ENCODE data around the gene PTPN14. TPM values are rescaled to one million over a fixed set of nuclear protein-coding genes. Genes with fewer than 3 reads are reported as not detected.

PTPN14 gene
- total RNA-seq, 1 experiment from 2014 or later: 37.5 TPM

DNA sequence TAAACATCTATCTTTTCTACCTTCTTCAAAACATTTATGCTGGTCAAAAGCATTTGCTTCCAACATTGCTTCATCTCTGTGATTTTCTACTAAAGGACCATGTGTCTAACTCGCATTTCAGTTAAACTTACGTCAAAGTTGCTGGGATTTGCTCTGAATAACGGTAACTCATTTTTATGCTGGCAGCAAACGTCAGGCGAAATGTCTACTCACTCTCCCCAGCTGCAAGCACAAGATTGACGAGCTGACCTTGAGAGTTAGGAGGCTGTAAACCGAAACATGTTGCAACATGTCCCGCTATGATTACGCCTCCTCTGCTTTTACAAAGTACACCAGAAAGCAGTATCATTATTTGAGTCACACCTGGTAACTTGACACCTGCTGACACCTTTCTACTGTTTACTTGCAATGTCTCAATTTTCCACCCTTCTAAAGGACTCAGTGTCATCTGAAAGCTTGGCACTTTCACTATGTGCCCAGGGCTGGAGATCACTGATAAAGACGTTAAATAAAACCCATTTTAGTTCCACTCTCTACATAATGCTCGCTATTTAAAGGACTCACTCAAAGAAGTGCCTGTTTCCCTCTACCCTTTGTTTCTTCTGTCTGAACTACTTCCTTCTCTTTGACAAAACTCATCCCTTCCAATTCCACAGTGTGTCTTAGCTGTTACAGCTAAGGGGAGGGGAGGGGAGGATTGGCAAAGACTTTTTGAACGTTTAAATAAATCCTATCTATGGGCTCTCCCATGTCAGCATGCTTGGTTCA, 111.9 kb downstream of the PTPN14 start:
- ChIA-PET CTCF (no interaction called here), RAD21 (ENCODE audit: low non-redundant PET in 1 of 2, low total read pairs in 2 of 2, uncharacterized antibody in 2 of 2, unreplicated experiment in 2 of 2) (no interaction called here), POLR2A (interaction anchor here (1.5 kb wide), 1 partner anchor 16 kb away, joined by 3 read pairs; no protein-coding TSS in a partner anchor)
- peak overlapping the region; percentile 74 for H3K4me2 ChIP-seq (ENCODE audit: low read length)
- H3K9me3 ChIP-seq (ENCODE audit: control insufficient read depth in 1 of 2, insufficient read depth in 1 of 2, low read depth in 1 of 2, low read length in 2 of 2): no peaks in the 10 kb centered on the region
- peak overlapping the region; percentile 12 to 43 for H3K4me3 ChIP-seq (replicated peaks in 1 of 2; ENCODE audit: low read depth in 1 of 2, low read length in 2 of 2)
- peak overlapping the region; percentile 66 for H3K27ac ChIP-seq (ENCODE audit: low read depth, low read length)
- H3K4me1 ChIP-seq (ENCODE audit: control insufficient read depth in 1 of 2, insufficient read depth in 2 of 2, low read length in 2 of 2): peaks cover 41% of the 10 kb centered on the region in 2 experiments
- TSS peak; percentile 71 for BruUV-seq (replicated peaks)
- ATAC-seq (peak; percentile 86), DNase-seq (ENCODE audit: low read depth, low spot score) (peak; percentile 81)
- no peaks in the 10 kb centered on the region for H3K79me2 ChIP-seq (ENCODE audit: insufficient read depth, low read length)
- no peaks in the 10 kb centered on the region for H3K27me3 ChIP-seq (ENCODE audit: insufficient read depth, low read length)
- intact Hi-C loops (cut with micrococcal nuclease): no loop called here
- H4K20me1 ChIP-seq (ENCODE audit: insufficient read depth): no peaks in the 10 kb centered on the region
- peak overlapping the region; percentile 51 for H3K9ac ChIP-seq (ENCODE audit: low read length)
- no peak overlapping the region for H2AFZ ChIP-seq (ENCODE audit: low read depth, low read length, poor library complexity, severe bottlenecking)
- no peaks in the 10 kb centered on the region for H3K36me3 ChIP-seq (ENCODE audit: control insufficient read depth in 1 of 2, insufficient read depth in 2 of 2, low read length in 2 of 2)
- no peaks in the 10 kb centered on the region for H3K9me2 ChIP-seq (ENCODE audit: insufficient read depth)
- TF ChIP-seq CBX3 (IDR thresholded peaks at IDR 0.05; ENCODE audit: low read depth) (peak; percentile 99), SIN3A (IDR thresholded peaks at IDR 0.05; ENCODE audit: low read depth) (peak; percentile 96), POLR2AphosphoS5 (IDR thresholded peaks at IDR 0.05; ENCODE audit: low read depth, low read length) (peak; percentile 69), CEBPB (IDR thresholded peaks at IDR 0.05; ENCODE audit: low read depth) (peak; percentile 99), RAD21 (IDR thresholded peaks at IDR 0.05; ENCODE audit: low read depth) (peak; percentile 38), TCF7L2 (IDR thresholded peaks at IDR 0.05; ENCODE audit: borderline replicate concordance, extremely low read depth, insufficient read depth, insufficient read length) (peak; percentile 62), ZNF274 (IDR thresholded peaks at IDR 0.05; ENCODE audit: low read depth, low read length) (no peak), ZFX (IDR thresholded peaks at IDR 0.05) (no peak), JUND (IDR thresholded peaks at IDR 0.05) (peak; percentile 91), SP1 (IDR thresholded peaks at IDR 0.05; ENCODE audit: low read depth) (peak; percentile 88), SRF (IDR thresholded peaks at IDR 0.05; ENCODE audit: low read depth) (peak; percentile 66; the same call in 1 of the 2 replicates), ELF1 (IDR thresholded peaks at IDR 0.05; ENCODE audit: borderline replicate concordance, low read depth) (no peak), EZH2phosphoT487 (IDR thresholded peaks at IDR 0.05; ENCODE audit: borderline replicate concordance) (no peak), YY1 (IDR thresholded peaks at IDR 0.05; ENCODE audit: extremely low read depth, insufficient replicate concordance, low read depth, low read length) (no peak)
- TF ChIP-seq, protein P1, sequence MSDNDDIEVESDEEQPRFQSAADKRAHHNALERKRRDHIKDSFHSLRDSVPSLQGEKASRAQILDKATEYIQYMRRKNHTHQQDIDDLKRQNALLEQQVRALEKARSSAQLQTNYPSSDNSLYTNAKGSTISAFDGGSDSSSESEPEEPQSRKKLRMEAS (IDR thresholded peaks at IDR 0.05): peak; percentile 89
- TF ChIP-seq, protein P2, sequence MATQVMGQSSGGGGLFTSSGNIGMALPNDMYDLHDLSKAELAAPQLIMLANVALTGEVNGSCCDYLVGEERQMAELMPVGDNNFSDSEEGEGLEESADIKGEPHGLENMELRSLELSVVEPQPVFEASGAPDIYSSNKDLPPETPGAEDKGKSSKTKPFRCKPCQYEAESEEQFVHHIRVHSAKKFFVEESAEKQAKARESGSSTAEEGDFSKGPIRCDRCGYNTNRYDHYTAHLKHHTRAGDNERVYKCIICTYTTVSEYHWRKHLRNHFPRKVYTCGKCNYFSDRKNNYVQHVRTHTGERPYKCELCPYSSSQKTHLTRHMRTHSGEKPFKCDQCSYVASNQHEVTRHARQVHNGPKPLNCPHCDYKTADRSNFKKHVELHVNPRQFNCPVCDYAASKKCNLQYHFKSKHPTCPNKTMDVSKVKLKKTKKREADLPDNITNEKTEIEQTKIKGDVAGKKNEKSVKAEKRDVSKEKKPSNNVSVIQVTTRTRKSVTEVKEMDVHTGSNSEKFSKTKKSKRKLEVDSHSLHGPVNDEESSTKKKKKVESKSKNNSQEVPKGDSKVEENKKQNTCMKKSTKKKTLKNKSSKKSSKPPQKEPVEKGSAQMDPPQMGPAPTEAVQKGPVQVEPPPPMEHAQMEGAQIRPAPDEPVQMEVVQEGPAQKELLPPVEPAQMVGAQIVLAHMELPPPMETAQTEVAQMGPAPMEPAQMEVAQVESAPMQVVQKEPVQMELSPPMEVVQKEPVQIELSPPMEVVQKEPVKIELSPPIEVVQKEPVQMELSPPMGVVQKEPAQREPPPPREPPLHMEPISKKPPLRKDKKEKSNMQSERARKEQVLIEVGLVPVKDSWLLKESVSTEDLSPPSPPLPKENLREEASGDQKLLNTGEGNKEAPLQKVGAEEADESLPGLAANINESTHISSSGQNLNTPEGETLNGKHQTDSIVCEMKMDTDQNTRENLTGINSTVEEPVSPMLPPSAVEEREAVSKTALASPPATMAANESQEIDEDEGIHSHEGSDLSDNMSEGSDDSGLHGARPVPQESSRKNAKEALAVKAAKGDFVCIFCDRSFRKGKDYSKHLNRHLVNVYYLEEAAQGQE (IDR thresholded peaks at IDR 0.05; ENCODE audit: low read depth): no peak
- TF ChIP-seq, protein P3, sequence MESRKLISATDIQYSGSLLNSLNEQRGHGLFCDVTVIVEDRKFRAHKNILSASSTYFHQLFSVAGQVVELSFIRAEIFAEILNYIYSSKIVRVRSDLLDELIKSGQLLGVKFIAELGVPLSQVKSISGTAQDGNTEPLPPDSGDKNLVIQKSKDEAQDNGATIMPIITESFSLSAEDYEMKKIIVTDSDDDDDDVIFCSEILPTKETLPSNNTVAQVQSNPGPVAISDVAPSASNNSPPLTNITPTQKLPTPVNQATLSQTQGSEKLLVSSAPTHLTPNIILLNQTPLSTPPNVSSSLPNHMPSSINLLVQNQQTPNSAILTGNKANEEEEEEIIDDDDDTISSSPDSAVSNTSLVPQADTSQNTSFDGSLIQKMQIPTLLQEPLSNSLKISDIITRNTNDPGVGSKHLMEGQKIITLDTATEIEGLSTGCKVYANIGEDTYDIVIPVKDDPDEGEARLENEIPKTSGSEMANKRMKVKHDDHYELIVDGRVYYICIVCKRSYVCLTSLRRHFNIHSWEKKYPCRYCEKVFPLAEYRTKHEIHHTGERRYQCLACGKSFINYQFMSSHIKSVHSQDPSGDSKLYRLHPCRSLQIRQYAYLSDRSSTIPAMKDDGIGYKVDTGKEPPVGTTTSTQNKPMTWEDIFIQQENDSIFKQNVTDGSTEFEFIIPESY (IDR thresholded peaks at IDR 0.05; ENCODE audit: extremely low read depth, insufficient replicate concordance, low read length): no peak
- TF ChIP-seq, protein P4, sequence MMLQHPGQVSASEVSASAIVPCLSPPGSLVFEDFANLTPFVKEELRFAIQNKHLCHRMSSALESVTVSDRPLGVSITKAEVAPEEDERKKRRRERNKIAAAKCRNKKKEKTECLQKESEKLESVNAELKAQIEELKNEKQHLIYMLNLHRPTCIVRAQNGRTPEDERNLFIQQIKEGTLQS (IDR thresholded peaks at IDR 0.05): no peak
- TF ChIP-seq, protein P5, sequence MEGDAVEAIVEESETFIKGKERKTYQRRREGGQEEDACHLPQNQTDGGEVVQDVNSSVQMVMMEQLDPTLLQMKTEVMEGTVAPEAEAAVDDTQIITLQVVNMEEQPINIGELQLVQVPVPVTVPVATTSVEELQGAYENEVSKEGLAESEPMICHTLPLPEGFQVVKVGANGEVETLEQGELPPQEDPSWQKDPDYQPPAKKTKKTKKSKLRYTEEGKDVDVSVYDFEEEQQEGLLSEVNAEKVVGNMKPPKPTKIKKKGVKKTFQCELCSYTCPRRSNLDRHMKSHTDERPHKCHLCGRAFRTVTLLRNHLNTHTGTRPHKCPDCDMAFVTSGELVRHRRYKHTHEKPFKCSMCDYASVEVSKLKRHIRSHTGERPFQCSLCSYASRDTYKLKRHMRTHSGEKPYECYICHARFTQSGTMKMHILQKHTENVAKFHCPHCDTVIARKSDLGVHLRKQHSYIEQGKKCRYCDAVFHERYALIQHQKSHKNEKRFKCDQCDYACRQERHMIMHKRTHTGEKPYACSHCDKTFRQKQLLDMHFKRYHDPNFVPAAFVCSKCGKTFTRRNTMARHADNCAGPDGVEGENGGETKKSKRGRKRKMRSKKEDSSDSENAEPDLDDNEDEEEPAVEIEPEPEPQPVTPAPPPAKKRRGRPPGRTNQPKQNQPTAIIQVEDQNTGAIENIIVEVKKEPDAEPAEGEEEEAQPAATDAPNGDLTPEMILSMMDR (IDR thresholded peaks at IDR 0.05 in 2 of 3, conservative IDR thresholded peaks at IDR 0.05 in 1 of 3; ENCODE audit: borderline replicate concordance in 1 of 3, insufficient read depth in 1 of 3, low read depth in 2 of 3, low read length in 2 of 3): no peak
